GM19043 (cell line): ENCODE data around the gene FANCE.

Experiments
- ATAC-seq: cut with Tn5 transposase; IDR thresholded peaks from one replicate; pipeline ENCODE4 v1.9.1; 2021; ENCODE audit warnings: low read depth; ENCODE audit not compliant: unreplicated experiment

Gene FANCE

DNA sequence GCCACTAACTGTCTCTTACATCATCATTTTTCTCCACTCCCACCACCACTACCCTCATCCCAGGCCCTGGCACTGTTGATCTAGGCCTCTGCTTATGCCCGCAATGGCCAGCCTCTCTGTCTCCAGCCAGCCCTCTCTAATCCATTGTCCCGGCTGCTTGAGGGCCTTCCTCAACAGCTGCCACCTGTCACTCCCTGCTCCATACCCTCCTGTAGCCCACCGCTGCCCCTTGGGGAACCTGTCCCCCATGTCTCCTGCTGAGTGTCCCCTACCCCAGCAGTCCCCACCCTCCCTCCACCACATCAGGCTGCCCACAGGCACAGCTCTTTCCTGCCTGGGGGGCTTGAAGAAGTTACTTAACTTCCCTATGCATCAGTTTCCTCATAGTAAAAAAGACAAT lies 31.4 kb downstream of the FANCE start:
- no peak for ATAC-seq

DNA sequence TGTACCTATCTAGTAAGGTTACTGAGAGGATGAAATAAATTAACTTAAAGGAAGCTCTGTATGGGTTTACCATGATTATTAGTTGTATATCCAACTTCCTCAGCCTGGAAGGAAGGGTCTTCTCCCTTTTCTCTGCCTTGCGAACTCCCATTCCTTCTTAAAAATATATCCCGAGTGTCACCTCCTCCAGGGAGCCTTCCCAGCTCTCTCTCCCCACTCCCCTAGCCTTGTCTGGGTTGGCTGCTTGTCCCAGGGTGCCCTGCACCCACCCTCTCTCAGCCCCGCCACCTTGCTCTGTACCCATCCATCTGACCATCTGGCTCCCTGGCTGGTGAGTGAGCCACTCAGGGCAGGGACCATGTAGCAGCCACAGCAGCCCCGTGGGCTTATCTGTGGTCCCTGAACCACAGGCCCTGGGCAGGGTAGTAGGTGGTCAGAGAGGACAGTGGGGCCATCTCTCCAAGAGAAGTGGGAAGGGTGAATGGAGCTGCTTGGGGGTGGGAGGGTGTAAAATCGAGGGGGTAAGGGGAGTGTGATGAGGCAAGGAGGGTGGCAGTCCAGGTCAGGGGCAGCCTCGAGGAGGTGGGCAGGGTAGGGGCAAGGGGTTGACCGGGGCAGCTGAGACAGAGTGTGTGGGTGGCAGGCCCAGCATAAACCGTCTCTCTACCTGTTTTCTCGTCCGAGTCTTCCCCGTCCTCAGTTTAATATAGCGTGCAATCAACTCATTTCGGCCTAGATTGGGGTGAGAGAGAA lies 31.9 kb downstream of the FANCE start:
- no peak for ATAC-seq

- no peak for ATAC-seq
Measured at GRCh38 chr6:35484921-35485392, 32.8 kb downstream of the FANCE start.

DNA sequence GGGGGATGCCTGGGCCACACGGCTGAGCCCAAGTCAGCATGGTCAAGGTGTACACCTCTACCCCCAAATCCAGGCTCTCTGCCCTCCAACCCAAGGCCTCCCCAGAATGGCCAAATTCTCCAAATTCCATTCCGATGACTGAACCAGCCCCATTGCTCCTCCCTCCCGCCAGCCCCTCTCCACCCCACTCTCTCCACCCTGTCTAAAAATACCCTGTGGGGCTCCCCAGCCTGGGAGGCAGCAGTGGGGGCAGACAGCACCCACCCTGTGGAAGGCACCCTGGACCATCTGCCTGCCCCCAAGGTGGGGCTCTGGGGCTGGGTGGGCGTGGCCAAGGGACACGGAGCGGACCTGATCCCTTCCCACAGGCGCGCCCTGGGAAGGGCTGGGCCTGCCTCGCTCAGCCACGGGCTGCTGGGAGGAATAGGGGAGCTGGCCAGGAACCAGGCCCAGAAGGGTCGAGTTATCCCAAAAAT lies 33.3 kb downstream of the FANCE start:
- no peak for ATAC-seq

DNA sequence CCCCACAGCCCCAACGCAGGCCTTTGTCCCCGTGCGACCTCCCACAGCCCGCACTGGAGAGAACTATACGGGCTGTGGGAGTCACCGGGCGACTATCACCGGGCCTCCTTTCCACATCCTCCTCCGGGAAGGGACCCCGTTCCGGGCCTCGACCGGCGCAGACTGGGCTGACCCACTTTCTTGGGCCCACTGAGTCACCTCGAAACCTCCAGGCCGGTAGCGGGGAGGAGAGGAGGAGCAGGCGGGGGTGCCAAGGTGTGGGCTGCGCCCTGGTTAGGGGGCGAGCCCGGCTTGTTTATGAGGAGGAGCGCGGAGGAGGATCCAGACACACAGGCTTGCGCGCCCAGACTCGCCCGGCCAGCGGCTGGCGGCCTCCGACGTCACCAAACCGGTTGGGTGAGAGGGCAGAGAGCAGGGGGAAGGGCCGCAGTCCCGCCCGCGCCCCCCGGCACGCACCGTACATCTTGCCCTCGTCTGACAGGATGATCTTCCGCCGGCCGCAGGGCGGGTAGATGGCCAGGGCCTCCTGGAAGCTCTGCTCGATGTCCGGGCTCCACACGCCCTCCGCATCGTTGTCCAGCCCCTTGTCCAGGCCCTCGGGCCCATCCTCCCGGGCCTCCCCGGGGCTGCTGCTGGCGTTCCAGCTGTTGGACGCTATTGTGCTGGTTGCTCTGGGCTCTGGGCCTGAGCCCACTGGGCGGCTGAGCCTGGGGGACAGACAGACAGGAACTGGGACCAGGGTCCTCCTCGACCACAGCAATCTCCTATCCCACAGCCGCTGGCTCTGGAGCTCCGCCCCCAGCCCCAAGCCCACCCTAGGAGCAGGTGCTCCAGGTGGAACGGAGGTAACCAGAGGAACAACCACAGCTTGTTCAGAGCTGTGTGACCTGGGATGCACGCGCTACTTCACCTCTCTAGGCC lies 34.1 kb downstream of the FANCE start:
- no peak for ATAC-seq

DNA sequence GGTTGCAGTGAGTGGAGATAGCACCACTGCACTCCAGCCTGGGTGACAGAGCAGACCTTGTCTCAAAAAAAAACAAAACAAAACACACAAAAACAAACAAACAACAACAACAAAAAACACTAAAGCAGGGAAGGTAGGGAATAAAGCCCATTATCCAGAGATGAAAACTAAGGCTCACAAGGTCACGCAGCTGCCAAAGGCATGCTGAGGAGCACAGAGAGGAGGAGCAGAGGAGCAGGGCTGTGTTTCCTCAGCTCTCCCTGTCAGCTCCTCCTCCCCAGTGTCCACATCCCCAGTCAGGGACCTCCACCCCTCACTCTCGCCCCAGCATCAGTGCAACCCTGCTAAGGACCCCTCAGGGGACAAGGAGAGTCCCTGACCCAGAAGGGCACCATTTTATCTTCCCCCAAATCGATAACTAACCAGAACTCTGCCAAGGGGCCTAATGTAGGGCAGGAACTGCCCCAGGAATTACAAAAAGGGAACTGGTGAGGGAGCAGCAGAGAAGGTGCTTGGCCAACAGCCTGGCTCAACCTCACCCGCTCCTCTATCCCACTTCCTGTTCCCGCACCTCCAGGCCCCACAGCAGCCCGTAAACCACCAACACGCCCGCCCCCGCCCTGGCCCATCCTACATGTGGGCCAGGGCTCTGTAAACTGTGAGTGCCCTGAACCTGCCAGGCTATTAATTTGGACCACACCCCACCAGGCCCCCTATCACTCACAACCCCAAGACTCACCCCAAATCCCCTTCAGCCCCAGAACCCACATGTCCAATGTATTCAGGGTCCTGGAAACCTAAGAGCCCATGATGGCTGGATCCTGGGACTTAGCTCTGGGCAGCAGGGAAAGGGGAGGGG lies 35.7 kb downstream of the FANCE start:
- no peak for ATAC-seq

- no peak for ATAC-seq
Measured at GRCh38 chr6:35488517-35488862, 36.4 kb downstream of the FANCE start.

GRCh38 chr6:35489066-35489465 lies 36.9 kb downstream of the FANCE start:
- no peak for ATAC-seq

DNA sequence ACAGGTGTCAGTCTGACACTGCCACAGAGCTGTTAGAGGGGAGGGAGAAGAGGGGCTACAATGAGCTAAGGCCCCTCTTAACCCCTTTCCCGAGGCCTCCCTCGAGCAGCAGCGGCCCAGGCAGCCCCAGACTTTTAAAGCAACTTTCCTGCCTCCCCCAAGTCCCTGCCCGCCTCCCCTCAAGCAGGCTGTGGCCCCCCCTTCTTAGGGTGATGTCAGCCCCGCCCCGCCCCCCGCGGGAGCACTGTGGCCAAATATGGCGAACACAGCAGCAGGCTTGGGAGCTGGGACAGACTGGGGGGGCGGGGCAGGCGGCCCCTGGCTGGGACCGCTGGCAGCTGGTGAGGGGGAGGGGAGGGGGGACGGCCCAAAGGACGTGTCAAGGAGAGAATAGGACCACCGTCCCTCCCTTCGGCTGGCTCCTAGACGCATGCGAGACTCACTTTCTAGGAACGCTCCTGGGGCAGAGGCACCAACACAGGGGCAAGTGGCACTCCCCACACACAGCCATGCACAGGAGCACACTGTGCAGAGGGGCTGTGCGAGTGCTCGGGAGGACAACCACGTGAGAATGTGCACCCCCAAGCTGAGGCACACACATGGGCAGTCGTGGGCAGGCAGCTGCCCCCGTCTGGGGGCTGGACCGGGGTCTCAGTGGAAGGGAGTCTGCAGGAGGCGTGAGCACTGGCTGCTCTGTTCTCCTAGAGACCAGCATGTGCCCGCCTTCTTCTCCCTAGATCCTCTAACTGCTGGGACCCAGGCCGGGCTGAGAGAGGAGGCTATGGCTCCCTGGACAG lies 38.1 kb downstream of the FANCE start:
- no peak for ATAC-seq

DNA sequence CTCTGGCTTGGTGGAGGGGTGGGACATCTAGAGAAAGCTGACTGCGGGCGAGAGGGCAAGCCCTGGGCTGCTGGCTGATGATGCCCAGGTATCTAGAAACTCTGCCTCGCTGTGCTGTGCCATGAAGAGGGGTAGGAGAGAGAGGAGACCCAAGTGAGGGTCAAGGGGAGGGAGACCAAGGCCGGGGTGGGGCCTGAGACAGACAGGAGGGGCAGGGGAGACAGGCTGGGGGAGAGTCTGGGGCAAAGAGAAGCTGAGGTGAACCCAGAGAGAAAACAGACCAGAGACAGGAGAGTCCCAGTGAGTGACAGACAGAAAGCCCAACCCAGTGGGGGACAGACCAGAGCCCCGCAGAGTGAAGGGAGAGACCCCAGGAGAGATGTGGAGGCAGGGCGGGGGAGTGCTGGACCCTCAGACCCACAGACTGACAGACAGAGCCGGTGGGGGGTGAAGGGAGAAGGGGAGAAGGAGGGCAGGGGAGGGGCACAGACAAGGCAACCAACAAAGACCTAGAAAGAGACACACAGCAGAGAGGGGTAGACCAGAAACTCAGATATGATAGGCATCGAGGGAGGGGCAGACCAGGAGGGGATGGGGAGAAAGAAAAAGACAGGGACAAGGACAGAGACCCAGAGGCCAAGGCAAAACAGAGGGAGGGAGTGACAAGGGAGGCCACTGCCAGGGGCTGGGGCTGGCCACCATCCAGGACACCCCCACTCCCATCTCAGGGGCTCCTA lies 38.9 kb downstream of the FANCE start:
- no peak for ATAC-seq

DNA sequence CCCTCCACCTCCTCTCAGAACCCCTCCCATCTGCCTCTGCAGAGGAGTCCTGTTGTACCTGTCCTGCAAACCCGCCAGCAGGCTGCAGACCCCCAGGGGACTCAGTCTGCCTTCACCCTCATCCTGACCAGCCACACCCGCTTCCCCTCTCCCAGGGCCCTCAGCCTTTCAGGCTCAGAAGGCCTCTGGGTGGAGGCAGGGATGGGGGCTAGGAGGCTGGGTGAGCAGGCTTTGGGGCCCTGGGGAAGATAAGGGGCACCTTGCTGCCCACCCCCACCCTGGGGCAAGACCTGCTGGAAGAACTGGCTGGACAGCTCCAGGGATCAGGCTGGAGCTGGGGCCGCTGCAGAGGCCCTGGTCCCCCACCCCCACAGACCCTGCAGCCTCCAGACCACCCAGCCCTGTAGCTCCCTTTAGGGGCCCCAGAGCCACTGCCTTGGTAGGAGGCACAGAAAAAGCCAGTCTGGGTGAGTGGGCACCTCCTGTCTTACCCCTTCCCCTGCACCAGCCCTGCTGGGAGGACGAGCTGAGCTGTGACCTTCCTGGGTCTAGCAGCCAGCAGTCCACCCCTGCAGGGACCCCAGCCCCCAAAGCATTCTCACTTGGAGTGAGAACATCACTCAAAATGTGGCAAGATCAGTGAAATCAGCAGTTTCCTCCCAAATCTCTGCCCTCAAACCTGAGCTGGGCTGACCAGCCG lies 39.6 kb downstream of the FANCE start:
- ATAC-seq: no peak

GRCh38 chr6:35492258-35492973 lies 40.3 kb downstream of the FANCE start:
- no peak for ATAC-seq

DNA sequence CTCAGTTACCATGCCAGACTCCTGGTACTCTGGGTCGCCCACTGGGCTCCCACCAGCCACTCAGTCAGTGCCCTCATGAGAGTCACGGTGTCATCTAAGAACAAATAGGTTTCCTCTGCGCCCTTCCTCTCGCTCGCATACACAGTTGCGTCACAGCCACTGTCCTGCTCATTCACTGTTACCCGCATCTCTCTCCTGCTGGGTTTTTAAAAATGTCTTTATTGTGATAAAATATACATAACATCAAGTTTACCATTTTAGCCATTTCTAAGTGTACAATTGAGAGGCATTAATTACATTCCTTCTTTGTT lies 40.8 kb downstream of the FANCE start:
- ATAC-seq: no peak

DNA sequence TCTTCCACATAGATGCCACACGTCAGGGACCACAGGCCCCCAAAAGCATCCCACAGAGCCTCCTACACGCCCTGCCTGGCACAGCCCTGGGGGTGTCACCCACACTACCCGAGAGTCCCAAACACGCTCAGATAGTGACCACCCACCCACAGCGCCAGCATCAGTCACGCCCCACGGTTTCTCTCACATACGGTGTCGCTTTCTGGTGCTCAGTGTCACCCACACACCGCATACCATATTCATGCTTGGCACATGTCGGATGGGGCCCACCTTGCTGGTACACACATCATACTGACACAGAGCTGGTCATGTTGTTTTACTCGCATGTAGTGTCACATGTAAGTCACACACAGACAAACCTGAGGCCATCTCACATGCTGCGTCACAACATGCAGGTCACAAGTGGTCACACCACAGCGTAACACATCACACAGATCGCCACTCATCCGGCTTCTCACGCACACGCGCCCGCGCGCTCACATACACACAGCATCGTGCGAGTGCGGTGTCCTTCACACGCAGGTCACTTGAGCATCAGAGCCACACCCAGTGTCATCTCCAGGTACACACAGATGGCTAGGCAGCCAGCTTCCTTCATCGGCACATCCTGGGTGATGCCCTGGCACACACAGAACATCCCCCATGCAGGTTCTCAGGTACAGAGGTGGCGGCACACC lies 41.3 kb downstream of the FANCE start:
- no peak for ATAC-seq

DNA sequence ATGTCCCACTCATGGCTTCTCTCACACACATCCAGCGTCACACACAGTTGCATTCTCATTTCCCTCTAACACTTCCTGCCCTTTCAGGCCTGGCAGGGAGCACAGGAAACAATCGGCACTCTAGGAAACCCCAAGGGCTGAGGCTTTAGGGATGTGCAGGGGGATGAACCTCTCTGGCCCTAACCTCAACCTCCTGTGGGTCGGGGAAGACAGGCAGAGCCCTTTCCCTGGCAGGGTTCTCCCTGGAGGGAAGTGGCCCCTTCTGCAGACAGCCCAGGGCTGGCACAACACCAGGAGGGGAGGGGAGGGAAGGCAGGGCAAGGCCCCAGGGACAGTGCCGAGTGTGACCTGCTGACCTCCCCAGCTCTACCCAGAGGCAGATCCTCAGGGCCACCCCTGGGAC lies 42.0 kb downstream of the FANCE start:
- ATAC-seq: no peak

DNA sequence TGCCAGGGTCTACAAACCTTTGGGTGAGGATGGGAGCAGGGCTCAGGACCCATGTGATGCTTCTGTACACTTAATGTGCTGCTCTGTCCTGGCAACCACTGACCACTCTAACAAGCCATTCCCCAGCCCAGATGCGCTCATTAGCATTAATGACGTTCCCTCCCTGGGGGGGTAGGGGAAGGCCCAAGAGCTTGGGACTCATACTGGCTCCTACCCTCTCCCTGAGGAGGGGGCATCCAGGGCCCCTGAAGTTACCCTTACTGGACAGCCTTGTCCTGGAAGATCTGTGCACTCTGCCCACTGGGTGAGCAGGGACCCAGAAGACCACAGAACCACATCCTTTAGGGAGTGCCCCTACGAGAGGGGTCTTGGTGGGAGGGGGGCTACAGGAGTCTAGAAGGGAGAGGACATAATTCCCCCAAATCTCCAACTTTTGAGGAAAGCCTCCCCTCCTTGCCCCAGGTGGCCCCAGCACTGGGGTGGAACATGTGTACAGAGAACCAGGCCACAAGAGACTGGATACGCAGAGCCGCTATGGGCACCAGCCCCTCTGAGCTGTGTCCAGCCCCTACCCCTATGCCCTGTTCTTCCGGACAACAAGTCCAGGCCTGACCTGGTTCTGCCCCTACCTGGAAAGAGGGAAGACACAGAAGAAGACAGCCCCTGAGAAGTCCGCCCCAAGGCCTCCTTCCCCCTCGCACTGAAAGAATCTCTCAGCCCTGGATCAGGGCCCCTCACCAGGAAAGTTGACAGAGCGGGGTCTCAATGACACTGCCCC lies 43.3 kb downstream of the FANCE start:
- no peak for ATAC-seq
